ENCODE data around the gene VOPP1. TPM values are rescaled to one million over a fixed set of nuclear protein-coding genes. Genes with fewer than 3 reads are reported as not detected.

The VOPP1 gene
- total and polyA plus RNA-seq, 9 of the 15 experiments (the other 6 are each of a cell fraction or from before 2014, with no cell fraction given), result 8.2 to 45.8 (median 31.2) TPM

GRCh38 chr7:55557666-55558188 lies 14.6 kb downstream of the VOPP1 start (continued):
- TF ChIP-seq ZBTB5 (IDR thresholded peaks at IDR 0.05) (no peak), ZNF445 (CRISPR knock-in tag; IDR thresholded peaks at IDR 0.05; ENCODE audit: low read depth) (no peak), NR0B1 (IDR thresholded peaks at IDR 0.05; ENCODE audit: partially characterized antibody) (no peak), XRCC5 (IDR thresholded peaks at IDR 0.05; ENCODE audit: low read depth, low read length) (no peak), SMC3 (conservative IDR thresholded peaks at IDR 0.05; ENCODE audit: insufficient read depth, low read depth, low read length) (no peak), CHD1 (IDR thresholded peaks at IDR 0.05; ENCODE audit: low read length) (no peak), CBX2 (IDR thresholded peaks at IDR 0.05; ENCODE audit: insufficient read depth, low read length, poor library complexity, severe bottlenecking) (no peak), BCLAF1 (IDR thresholded peaks at IDR 0.05; ENCODE audit: borderline replicate concordance in 1 of 2, control insufficient read depth in 1 of 2, low read depth in 2 of 2, low read length in 1 of 2) (no peak)
